MCF 10A (cell line): ENCODE results near the gene RAPGEF5. TPM values are rescaled to one million over a fixed set of nuclear protein-coding genes. Genes with fewer than 3 reads are reported as not detected.

Experiments
- BruUV-seq: library from RNA; stranded (reverse); fragments of 400-500 nt; replicated peaks from 2 replicates; lab custom pipeline; 2021; lab: Mats Ljungman, UMichigan
- CTCF ChIA-PET: fragments of 300-600 bp; sonication (Branson Sonifier 250); formaldehyde crosslinking; extraction: SDS; loops from one replicate; lab custom pipeline; 2021; ENCODE audit warnings: antibody characterized with exemption, inconsistent platforms; lab: Yijun Ruan, JAX
- POLR2A ChIA-PET: fragments of 300-600, 350-650 bp; sonication (Branson Sonifier 250); formaldehyde crosslinking; extraction: SDS; loops from one replicate; lab custom pipeline; 2020; ENCODE audit warnings: antibody characterized with exemption, inconsistent platforms; lab: Yijun Ruan, JAX
- DNase-seq: peaks from one replicate; pipeline ENCODE4 v3.0.0-alpha.2; 2018; ENCODE audit not compliant: unreplicated experiment
- H3K27ac Mint-ChIP-seq: one replicate; pipeline ENCODE4 v1.8.0; 2022; ENCODE audit warnings: mild to moderate bottlenecking, low read depth, mixed read lengths; ENCODE audit not compliant: unreplicated experiment
- H3K27me3 Mint-ChIP-seq: one replicate; pipeline ENCODE4 v1.8.0; 2022; ENCODE audit warnings: mixed read lengths; ENCODE audit not compliant: insufficient read depth, unreplicated experiment
- H3K36me3 Mint-ChIP-seq: one replicate; pipeline ENCODE4 v1.8.0; 2022; ENCODE audit warnings: mild to moderate bottlenecking, moderate library complexity, mixed read lengths; ENCODE audit not compliant: insufficient read depth, unreplicated experiment
- H3K4me1 Mint-ChIP-seq: one replicate; pipeline ENCODE4 v1.8.0; 2022; ENCODE audit warnings: mixed read lengths; ENCODE audit not compliant: insufficient read depth, unreplicated experiment
- H3K4me3 Mint-ChIP-seq: one replicate; pipeline ENCODE4 v1.8.0; 2022; ENCODE audit warnings: mild to moderate bottlenecking, moderate library complexity, mixed read lengths; ENCODE audit not compliant: unreplicated experiment
- H3K9me3 Mint-ChIP-seq: one replicate; pipeline ENCODE4 v1.8.0; 2022; ENCODE audit warnings: mixed read lengths; ENCODE audit not compliant: unreplicated experiment
- CTCF ChIP-seq: fragments of 200-600 bp; IDR thresholded peaks from one replicate; pipeline ENCODE4 v1.8.0; 2022; ENCODE audit warnings: antibody characterized with exemption, mild to moderate bottlenecking; ENCODE audit not compliant: unreplicated experiment
- intact Hi-C: fragments of 100-400 bp; cut with micrococcal nuclease; formaldehyde crosslinking; loops from 2 replicates; pipeline ENCODE4 v1.14.1; 2022
- total RNA-seq: library from RNA; stranded (reverse); gene quantifications from 2 replicates; pipeline ENCODE4 v1.2.3, GENCODE V29; 2022

Gene RAPGEF5
- total RNA-seq, 1 experiment from 2014 or later: 1.9 TPM

GRCh38 chr7:22371878-22372277 lies 14.9 kb upstream of the RAPGEF5 start:
- no peak for DNase-seq
- H3K4me3 Mint-ChIP-seq: no peak overlapping the region
- no TSS peak for BruUV-seq
- H3K36me3 Mint-ChIP-seq: no peaks in the 10 kb centered on the region
- intact Hi-C loops: no loop called here
- H3K9me3 Mint-ChIP-seq: no peaks in the 10 kb centered on the region
- ChIA-PET POLR2A (interaction anchor here (0.5 to 0.7 kb wide), 2 partner anchors 22 to 57 kb away, joined by 3 read pairs; no protein-coding TSS in a partner anchor), CTCF (interaction anchor here (0.6 to 1.0 kb wide), 2 partner anchors 60 to 269 kb away, joined by 3 to 4 read pairs; no protein-coding TSS in a partner anchor)
- H3K27me3 Mint-ChIP-seq: no peaks in the 10 kb centered on the region
- H3K4me1 Mint-ChIP-seq: peaks cover 6% of the 10 kb centered on the region
- no peak overlapping the region for H3K27ac Mint-ChIP-seq
- TF ChIP-seq CTCF: no peak

- Mint-ChIP-seq H3K4me3 (no peak overlapping the region), H3K9me3 (no peaks in the 10 kb centered on the region), H3K27ac (no peak overlapping the region), H3K36me3 (no peaks in the 10 kb centered on the region), H3K4me1 (peaks cover 10% of the 10 kb centered on the region), H3K27me3 (no peaks in the 10 kb centered on the region)
- ChIA-PET POLR2A (interaction anchor here (1.0 kb wide), 1 partner anchor 11 kb away, joined by 4 read pairs; no protein-coding TSS in a partner anchor), CTCF (interaction anchor here (0.6 to 1.6 kb wide), 3 partner anchors 11 to 255 kb away, joined by 3 to 5 read pairs (median 5); no protein-coding TSS in a partner anchor)
- intact Hi-C loops: loop anchor here (5.0 kb wide), 1 partner anchor 68 kb away; no protein-coding TSS in a partner anchor
- no peak for DNase-seq
- no TSS peak for BruUV-seq
- TF ChIP-seq CTCF: no peak
These were observed 7.9 kb upstream of the RAPGEF5 start for GRCh38 chr7:22364900-22365299.

GRCh38 chr7:22363756-22364422 lies 6.9 kb upstream of the RAPGEF5 start:
- no peak overlapping the region for H3K4me3 Mint-ChIP-seq
- BruUV-seq: no TSS peak
- intact Hi-C loops: no loop called here

More at GRCh38 chr7:22363756-22364422, 6.9 kb upstream of the RAPGEF5 start:
- Mint-ChIP-seq H3K4me1 (peaks cover 10% of the 10 kb centered on the region), H3K27me3 (no peaks in the 10 kb centered on the region), H3K9me3 (no peaks in the 10 kb centered on the region), H3K36me3 (no peaks in the 10 kb centered on the region), H3K27ac (no peak overlapping the region)
- POLR2A ChIA-PET: interaction anchor here (2.4 kb wide), 1 partner anchor 11 kb away, joined by 7 read pairs; no protein-coding TSS in a partner anchor
- CTCF ChIA-PET: interaction anchor here (0.9 to 2.7 kb wide), 2 partner anchors 253 to 254 kb away, joined by 5 to 14 read pairs; no protein-coding TSS in a partner anchor
- TF ChIP-seq CTCF: no peak
- DNase-seq: no peak
